ENCODE data around the gene NSRP1. TPM values are rescaled to one million over a fixed set of nuclear protein-coding genes. Genes with fewer than 3 reads are reported as not detected.

Gene NSRP1
- total RNA-seq, 1 donor from 2014 or later: 23.4 TPM

Other genes starting within 250 kb of the NSRP1 start
- 61.0 and 64.1 TPM in 2 replicates for gene SSH2, start 186.6 kb upstream of the NSRP1 start, total RNA-seq
- gene EFCAB5, start 175.2 kb upstream of the NSRP1 start, total RNA-seq: 0.52 and 1.6 TPM in 2 replicates
- gene SLC6A4, start 118.9 kb downstream of the NSRP1 start, total RNA-seq: not detected in 2 replicates
- gene BLMH, start 175.1 kb downstream of the NSRP1 start, total RNA-seq: 54.8 and 58.2 TPM in 2 replicates
- gene TMIGD1, start 217.2 kb downstream of the NSRP1 start, total RNA-seq: not detected in 2 replicates